Measurements from ENCODE around the gene NELFA. TPM values are rescaled to one million over a fixed set of nuclear protein-coding genes. Genes with fewer than 3 reads are reported as not detected.

Gene NELFA
- total RNA-seq, 1 experiment from 2014 or later: 58.3 TPM

GRCh38 chr4:2044119-2044485, 35.3 kb upstream of the NELFA start:
- Histone ChIP-seq H3K4me3 (ENCODE audit: low read depth, low read length, poor library complexity, severe bottlenecking) (no peak overlapping the region), H3K36me3 (ENCODE audit: insufficient read depth, low read length, poor library complexity, severe bottlenecking) (no peaks in the 10 kb centered on the region), H3K9me3 (ENCODE audit: low read depth, low read length, poor library complexity, severe bottlenecking) (no peaks in the 10 kb centered on the region), H3K27me3 (replicated peaks; ENCODE audit: insufficient read depth, low read depth, low read length, poor library complexity) (peaks cover 26% of the 10 kb centered on the region), H3K27ac (ENCODE audit: low read depth, low read length, poor library complexity, severe bottlenecking) (no peak overlapping the region), H3K4me1 (ENCODE audit: insufficient read depth, low read length, poor library complexity, severe bottlenecking) (peaks cover 6% of the 10 kb centered on the region)
- POLR2A ChIA-PET (ENCODE audit: low non-redundant PET): no interaction called here
- no peak for DNase-seq (ENCODE audit: low spot score)
- BruUV-seq (replicated peaks): no TSS peak
- CTCF ChIA-PET: no interaction called here
- TF ChIP-seq CTCF (conservative IDR thresholded peaks at IDR 0.05; ENCODE audit: low read depth, low read length): no peak
- TF ChIP-seq EZH2 (IDR thresholded peaks at IDR 0.05; ENCODE audit: borderline replicate concordance, low read depth, low read length, poor library complexity, severe bottlenecking): no peak
- intact Hi-C loops (cut with micrococcal nuclease; ENCODE audit: unreplicated experiment): no loop called here

GRCh38 chr4:2043396-2044118, 34.8 kb upstream of the NELFA start:
- no peak for DNase-seq (ENCODE audit: low spot score)
- no peaks in the 10 kb centered on the region for H3K9me3 ChIP-seq (ENCODE audit: low read depth, low read length, poor library complexity, severe bottlenecking)
- no peak overlapping the region for H3K4me3 ChIP-seq (ENCODE audit: low read depth, low read length, poor library complexity, severe bottlenecking)
- POLR2A ChIA-PET (ENCODE audit: low non-redundant PET): no interaction called here
- no peak for TF ChIP-seq CTCF (conservative IDR thresholded peaks at IDR 0.05; ENCODE audit: low read depth, low read length)
- no peak for TF ChIP-seq EZH2 (IDR thresholded peaks at IDR 0.05; ENCODE audit: borderline replicate concordance, low read depth, low read length, poor library complexity, severe bottlenecking)
- CTCF ChIA-PET: no interaction called here
- BruUV-seq (replicated peaks): no TSS peak
- peaks cover 6% of the 10 kb centered on the region for H3K4me1 ChIP-seq (ENCODE audit: insufficient read depth, low read length, poor library complexity, severe bottlenecking)
- intact Hi-C loops (cut with micrococcal nuclease; ENCODE audit: unreplicated experiment): no loop called here
- H3K36me3 ChIP-seq (ENCODE audit: insufficient read depth, low read length, poor library complexity, severe bottlenecking): no peaks in the 10 kb centered on the region
- H3K27me3 ChIP-seq (replicated peaks; ENCODE audit: insufficient read depth, low read depth, low read length, poor library complexity): peaks cover 32% of the 10 kb centered on the region
- H3K27ac ChIP-seq (ENCODE audit: low read depth, low read length, poor library complexity, severe bottlenecking): no peak overlapping the region

GRCh38 chr4:2042947-2043395, 34.2 kb upstream of the NELFA start:
- ChIA-PET CTCF (no interaction called here), POLR2A (ENCODE audit: low non-redundant PET) (no interaction called here)
- Histone ChIP-seq H3K9me3 (ENCODE audit: low read depth, low read length, poor library complexity, severe bottlenecking) (no peaks in the 10 kb centered on the region), H3K27ac (ENCODE audit: low read depth, low read length, poor library complexity, severe bottlenecking) (no peak overlapping the region), H3K27me3 (replicated peaks; ENCODE audit: insufficient read depth, low read depth, low read length, poor library complexity) (peaks cover 35% of the 10 kb centered on the region), H3K4me3 (ENCODE audit: low read depth, low read length, poor library complexity, severe bottlenecking) (peak overlapping the region; percentile 60), H3K36me3 (ENCODE audit: insufficient read depth, low read length, poor library complexity, severe bottlenecking) (no peaks in the 10 kb centered on the region), H3K4me1 (ENCODE audit: insufficient read depth, low read length, poor library complexity, severe bottlenecking) (peaks cover 6% of the 10 kb centered on the region)
- intact Hi-C loops (cut with micrococcal nuclease; ENCODE audit: unreplicated experiment): no loop called here
- no peak for TF ChIP-seq CTCF (conservative IDR thresholded peaks at IDR 0.05; ENCODE audit: low read depth, low read length)
- TF ChIP-seq EZH2 (IDR thresholded peaks at IDR 0.05; ENCODE audit: borderline replicate concordance, low read depth, low read length, poor library complexity, severe bottlenecking): no peak
- BruUV-seq (replicated peaks): no TSS peak
- no peak for DNase-seq (ENCODE audit: low spot score)
